Measurements from ENCODE around the gene LPO.

DNA sequence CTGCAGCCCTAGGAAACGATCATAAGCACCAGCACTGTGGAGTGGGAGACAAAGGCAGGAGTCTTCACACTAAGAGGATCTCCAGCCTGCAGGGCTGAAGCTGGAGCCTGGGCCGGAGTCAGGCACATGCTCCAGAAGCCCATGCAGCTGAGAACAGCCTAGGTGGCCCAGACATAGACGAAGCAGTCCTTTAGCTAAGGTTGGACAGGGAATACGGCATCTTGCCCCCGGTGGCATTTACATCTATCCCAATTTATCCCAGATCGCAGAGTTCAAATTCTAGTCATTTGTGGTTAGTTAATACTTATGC lies 76.3 kb downstream of the LPO start:
- no peak for TF ChIP-seq POLR2A (IDR thresholded peaks at IDR 0.05)
- TF ChIP-seq, protein P1, sequence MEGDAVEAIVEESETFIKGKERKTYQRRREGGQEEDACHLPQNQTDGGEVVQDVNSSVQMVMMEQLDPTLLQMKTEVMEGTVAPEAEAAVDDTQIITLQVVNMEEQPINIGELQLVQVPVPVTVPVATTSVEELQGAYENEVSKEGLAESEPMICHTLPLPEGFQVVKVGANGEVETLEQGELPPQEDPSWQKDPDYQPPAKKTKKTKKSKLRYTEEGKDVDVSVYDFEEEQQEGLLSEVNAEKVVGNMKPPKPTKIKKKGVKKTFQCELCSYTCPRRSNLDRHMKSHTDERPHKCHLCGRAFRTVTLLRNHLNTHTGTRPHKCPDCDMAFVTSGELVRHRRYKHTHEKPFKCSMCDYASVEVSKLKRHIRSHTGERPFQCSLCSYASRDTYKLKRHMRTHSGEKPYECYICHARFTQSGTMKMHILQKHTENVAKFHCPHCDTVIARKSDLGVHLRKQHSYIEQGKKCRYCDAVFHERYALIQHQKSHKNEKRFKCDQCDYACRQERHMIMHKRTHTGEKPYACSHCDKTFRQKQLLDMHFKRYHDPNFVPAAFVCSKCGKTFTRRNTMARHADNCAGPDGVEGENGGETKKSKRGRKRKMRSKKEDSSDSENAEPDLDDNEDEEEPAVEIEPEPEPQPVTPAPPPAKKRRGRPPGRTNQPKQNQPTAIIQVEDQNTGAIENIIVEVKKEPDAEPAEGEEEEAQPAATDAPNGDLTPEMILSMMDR (IDR thresholded peaks at IDR 0.05): no peak
